H9 (cell line): ENCODE data around the gene SLC7A14. TPM values are rescaled to one million over a fixed set of nuclear protein-coding genes. Genes with fewer than 3 reads are reported as not detected.

ENCODE experiments used
- DNase-seq: peaks from one replicate; pipeline ENCODE4 v3.0.0-alpha.2; 2017
- H2AFZ ChIP-seq: one replicate; pipeline ENCODE4 v1.6.1; 2013; ENCODE audit warnings: mild to moderate bottlenecking, low read length, control low read depth, moderate library complexity
- H2AK5ac ChIP-seq: 2 replicates; pipeline ENCODE4 v1.6.1; 2013; ENCODE audit warnings: low read length, control low read depth, mixed read lengths; ENCODE audit not compliant: insufficient read length
- H2BK120ac ChIP-seq: one replicate; pipeline ENCODE4 v1.6.1; 2013; ENCODE audit warnings: low read depth, mild to moderate bottlenecking, low read length, control low read depth, inconsistent platforms; ENCODE audit not compliant: poor library complexity, severe bottlenecking
- H2BK12ac ChIP-seq: 2 replicates; pipeline ENCODE4 v1.6.1; 2013; ENCODE audit warnings: low read length, control low read depth, mixed read lengths, low read depth; ENCODE audit not compliant: insufficient read length
- H2BK15ac ChIP-seq: 2 replicates; pipeline ENCODE4 v1.6.1; 2013; ENCODE audit warnings: low read depth, low read length, control low read depth
- H2BK20ac ChIP-seq: one replicate; pipeline ENCODE4 v1.6.1; 2013; ENCODE audit warnings: low read depth, mild to moderate bottlenecking, low read length, control low read depth, inconsistent platforms; ENCODE audit not compliant: poor library complexity, severe bottlenecking
- H2BK5ac ChIP-seq: 2 replicates; pipeline ENCODE4 v1.6.1; 2013; ENCODE audit warnings: low read length, control low read depth, mixed read lengths; ENCODE audit not compliant: insufficient read length
- H3K14ac ChIP-seq: 2 replicates; pipeline ENCODE4 v1.6.1; 2013; ENCODE audit warnings: low read length, control low read depth; ENCODE audit not compliant: insufficient read depth
- H3K18ac ChIP-seq: 2 replicates; pipeline ENCODE4 v1.6.1; 2013; ENCODE audit warnings: low read depth, mild to moderate bottlenecking, mixed read lengths, low read length, control low read depth; ENCODE audit not compliant: insufficient read length
- H3K23ac ChIP-seq: 2 replicates; pipeline ENCODE4 v1.6.1; 2013; ENCODE audit warnings: low read length, control low read depth, mixed read lengths, low read depth; ENCODE audit not compliant: insufficient read length
- H3K23me2 ChIP-seq: 2 replicates; pipeline ENCODE4 v1.6.1; 2013; ENCODE audit warnings: low read depth, mild to moderate bottlenecking, mixed read lengths, low read length, control low read depth; ENCODE audit not compliant: insufficient read length, poor library complexity, severe bottlenecking
- H3K27ac ChIP-seq: 2 replicates; pipeline ENCODE4 v1.5.1; 2013; ENCODE audit warnings: low read length, control low read depth, mixed read lengths, low read depth; ENCODE audit not compliant: insufficient read length
- H3K27me3 ChIP-seq: 2 replicates; pipeline ENCODE4 v1.6.1; 2013; ENCODE audit warnings: low read length, control low read depth, inconsistent platforms; ENCODE audit not compliant: insufficient read depth
- H3K4ac ChIP-seq: 2 replicates; pipeline ENCODE4 v1.6.1; 2013; ENCODE audit warnings: low read depth, mild to moderate bottlenecking, control low read depth, inconsistent platforms, low read length, moderate library complexity
- H3K4me1 ChIP-seq: 2 replicates; pipeline ENCODE4 v1.6.1; 2013; ENCODE audit warnings: low read length, control low read depth, inconsistent platforms; ENCODE audit not compliant: insufficient read depth
- H3K4me2 ChIP-seq: 2 replicates; pipeline ENCODE4 v1.6.1; 2013; ENCODE audit warnings: low read length, control low read depth, mixed read lengths; ENCODE audit not compliant: insufficient read length, insufficient read depth
- H3K56ac ChIP-seq: 2 replicates; pipeline ENCODE4 v1.6.1; 2013; ENCODE audit warnings: low read depth, mild to moderate bottlenecking, mixed read lengths, low read length, control low read depth; ENCODE audit not compliant: insufficient read length
- H3K79me1 ChIP-seq: 2 replicates; pipeline ENCODE4 v1.6.1; 2013; ENCODE audit warnings: low read depth, mild to moderate bottlenecking, moderate library complexity, low read length, control low read depth, inconsistent platforms; ENCODE audit not compliant: insufficient read depth, poor library complexity, severe bottlenecking
- H3K79me2 ChIP-seq: 2 replicates; pipeline ENCODE4 v1.6.1; 2013; ENCODE audit warnings: low read length, control low read depth, inconsistent platforms; ENCODE audit not compliant: insufficient read depth
- H3K9ac ChIP-seq: 2 replicates; pipeline ENCODE4 v1.6.1; 2013; ENCODE audit warnings: low read length, control low read depth, mixed read lengths; ENCODE audit not compliant: insufficient read length; ENCODE audit errors: extremely low read depth
- H3K9me3 ChIP-seq: one replicate; pipeline ENCODE4 v1.6.1; 2013; ENCODE audit warnings: low read depth, low read length, inconsistent platforms; ENCODE audit not compliant: control insufficient read depth
- H3T11ph ChIP-seq: one replicate; pipeline ENCODE4 v1.6.1; 2013; ENCODE audit warnings: mild to moderate bottlenecking, low read length, control low read depth, inconsistent platforms
- H4K20me1 ChIP-seq: one replicate; pipeline ENCODE4 v1.6.1; 2013; ENCODE audit not compliant: control insufficient read depth, insufficient read length, insufficient read depth
- H4K5ac ChIP-seq: 2 replicates; pipeline ENCODE4 v1.6.1; 2013; ENCODE audit warnings: low read depth, mild to moderate bottlenecking, mixed read lengths, low read length, control low read depth; ENCODE audit not compliant: insufficient read length
- H4K8ac ChIP-seq: replicated peaks from 2 replicates; pipeline ENCODE4 v1.6.1; 2013; ENCODE audit warnings: low read length, control low read depth, mixed read lengths, low read depth; ENCODE audit not compliant: insufficient read length
- H4K91ac ChIP-seq: 2 replicates; pipeline ENCODE4 v1.6.1; 2013; ENCODE audit warnings: low read depth, mild to moderate bottlenecking, moderate library complexity, mixed read lengths, low read length, control low read depth; ENCODE audit not compliant: insufficient read length
- H3K27ac Mint-ChIP-seq, 3 experiments: 2 replicates in 2 of 3; 3 replicates in 1 of 3; pipeline ENCODE4 v1.8.0; 2020 to 2021; ENCODE audit warnings: mixed read lengths in 3 of 3, mild to moderate bottlenecking in 1 of 3, moderate library complexity in 1 of 3
- H3K27me3 Mint-ChIP-seq: 2 replicates; pipeline ENCODE4 v1.8.0; 2021; ENCODE audit warnings: low read depth, mild to moderate bottlenecking, moderate library complexity, mixed read lengths
- H3K36me3 Mint-ChIP-seq, 3 experiments: 2 replicates in 2 of 3; 3 replicates in 1 of 3; pipeline ENCODE4 v1.8.0; 2020 to 2021; ENCODE audit warnings: low read depth in 3 of 3, mixed read lengths in 3 of 3; ENCODE audit not compliant: insufficient read depth in 1 of 3
- H3K4me1 Mint-ChIP-seq, 2 experiments: 2 replicates each; pipeline ENCODE4 v1.8.0; 2020; ENCODE audit warnings: mixed read lengths in 2 of 2
- H3K4me3 Mint-ChIP-seq, 2 experiments: 2 replicates in 1 of 2; 3 replicates in 1 of 2; pipeline ENCODE4 v1.8.0; 2020 to 2021; ENCODE audit warnings: mild to moderate bottlenecking in 2 of 2, mixed read lengths in 2 of 2, moderate library complexity in 1 of 2
- H3K9me3 Mint-ChIP-seq, 2 experiments: 2 replicates in 1 of 2; 3 replicates in 1 of 2; pipeline ENCODE4 v1.8.0; 2020; ENCODE audit warnings: mild to moderate bottlenecking in 2 of 2, mixed read lengths in 2 of 2, moderate library complexity in 1 of 2
- WGBS: extraction: QIAGEN DNeasy Blood & Tissue Kit; methylation state at CpG from one replicate; pipeline ENCODE4 v1.1.7; 2013; ENCODE audit warnings: missing lambda C conversion rate, low lambda C conversion rate, mixed read lengths; ENCODE audit not compliant: insufficient read length; ENCODE audit errors: extremely low coverage; 5-methylcytosine and 5-hydroxymethylcytosine counted together
- total RNA-seq: library from RNA; stranded (reverse); gene quantifications from 2 replicates; pipeline ENCODE4 v1.2.1, GENCODE V29; 2021
- TF ChIP-seq, protein P1 (sequence below): fragments of 200-600 bp; sonication (generic); conservative IDR thresholded peaks from 3 replicates; pipeline ENCODE4 v1.8.0; 2021; ENCODE audit warnings: antibody characterized with exemption, mild to moderate bottlenecking

Gene SLC7A14
- total RNA-seq, 1 experiment from 2014 or later: 0.42 TPM

DNA sequence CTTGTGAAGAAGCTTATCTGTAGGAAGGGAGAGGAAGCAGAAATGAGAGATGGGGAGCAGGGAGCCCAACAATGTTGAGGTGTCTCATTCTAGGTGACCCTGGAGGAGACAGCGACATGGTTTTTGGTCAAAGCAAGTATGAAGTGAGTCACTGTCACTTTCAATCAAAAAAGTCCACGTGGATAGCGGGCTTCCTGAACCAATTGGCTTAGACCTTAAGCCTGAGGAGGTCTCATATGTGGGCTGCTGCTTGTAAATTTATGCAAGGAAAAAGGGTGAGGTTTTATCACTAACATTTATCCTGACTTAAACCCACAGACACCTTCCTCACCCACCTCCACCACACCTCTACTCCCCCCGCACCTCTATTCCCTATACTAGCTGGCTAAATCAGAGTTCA, 144.5 kb downstream of the SLC7A14 start:
- Histone ChIP-seq H4K8ac (no peak overlapping the region), H4K5ac (no peak overlapping the region), H3K23me2 (no peaks in the 10 kb centered on the region), H4K91ac (no peak overlapping the region), H2AK5ac (no peak overlapping the region), H3K56ac (no peak overlapping the region), H2AFZ (no peak overlapping the region), H2BK120ac (no peak overlapping the region), H2BK12ac (no peak overlapping the region), H3K27me3 (no peaks in the 10 kb centered on the region), H2BK15ac (no peak overlapping the region), H3K18ac (no peak overlapping the region), H3K79me2 (no peaks in the 10 kb centered on the region; the same call in 1 of the 2 replicates), H3K79me1 (no peaks in the 10 kb centered on the region), H3K27ac (no peak overlapping the region), H2BK20ac (no peak overlapping the region), H3K14ac (no peak overlapping the region), H3K4me1 (peaks cover 3% of the 10 kb centered on the region; the same call in 1 of the 2 replicates), H3K4me2 (no peak overlapping the region), H3K9ac (no peak overlapping the region), H3K4ac (no peak overlapping the region), H4K20me1 (no peaks in the 10 kb centered on the region), H3K23ac (no peak overlapping the region), H3T11ph (no peak overlapping the region), H2BK5ac (no peak overlapping the region), H3K9me3 (no peaks in the 10 kb centered on the region)
- no peaks in the 10 kb centered on the region; a peak in 1 of 7 replicates for H3K36me3 Mint-ChIP-seq
- TF ChIP-seq, protein P1, sequence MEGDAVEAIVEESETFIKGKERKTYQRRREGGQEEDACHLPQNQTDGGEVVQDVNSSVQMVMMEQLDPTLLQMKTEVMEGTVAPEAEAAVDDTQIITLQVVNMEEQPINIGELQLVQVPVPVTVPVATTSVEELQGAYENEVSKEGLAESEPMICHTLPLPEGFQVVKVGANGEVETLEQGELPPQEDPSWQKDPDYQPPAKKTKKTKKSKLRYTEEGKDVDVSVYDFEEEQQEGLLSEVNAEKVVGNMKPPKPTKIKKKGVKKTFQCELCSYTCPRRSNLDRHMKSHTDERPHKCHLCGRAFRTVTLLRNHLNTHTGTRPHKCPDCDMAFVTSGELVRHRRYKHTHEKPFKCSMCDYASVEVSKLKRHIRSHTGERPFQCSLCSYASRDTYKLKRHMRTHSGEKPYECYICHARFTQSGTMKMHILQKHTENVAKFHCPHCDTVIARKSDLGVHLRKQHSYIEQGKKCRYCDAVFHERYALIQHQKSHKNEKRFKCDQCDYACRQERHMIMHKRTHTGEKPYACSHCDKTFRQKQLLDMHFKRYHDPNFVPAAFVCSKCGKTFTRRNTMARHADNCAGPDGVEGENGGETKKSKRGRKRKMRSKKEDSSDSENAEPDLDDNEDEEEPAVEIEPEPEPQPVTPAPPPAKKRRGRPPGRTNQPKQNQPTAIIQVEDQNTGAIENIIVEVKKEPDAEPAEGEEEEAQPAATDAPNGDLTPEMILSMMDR: no peak
- no peak for DNase-seq
- no peaks in the 10 kb centered on the region for H3K9me3 Mint-ChIP-seq
- H3K27ac Mint-ChIP-seq: no peak overlapping the region
- H3K4me1 Mint-ChIP-seq: peaks cover 9 to 13% of the 10 kb centered on the region in 2 experiments
- H3K27me3 Mint-ChIP-seq: peaks cover 4% of the 10 kb centered on the region; the same call in 1 of the 2 replicates
- no peak overlapping the region for H3K4me3 Mint-ChIP-seq
- WGBS: no CpG with 5 or more reads among the region's 4 CpGs
